Neural cell (in vitro differentiated cells): ENCODE data around the gene RERE.

ENCODE experiments used
- CTCF ChIP-seq: fragments of 450-650 bp; IDR thresholded peaks from 2 replicates; pipeline ENCODE4 v1.5.1; 2014; ENCODE audit warnings: antibody characterized with exemption, mild to moderate bottlenecking, moderate library complexity; ENCODE audit not compliant: poor library complexity, severe bottlenecking
- MXI1 ChIP-seq: fragments of 450-650 bp; conservative IDR thresholded peaks from 2 replicates; pipeline ENCODE4 v1.6.1; 2014; ENCODE audit warnings: antibody characterized with exemption, mild to moderate bottlenecking; ENCODE audit not compliant: poor library complexity, severe bottlenecking
- POLR2AphosphoS5 ChIP-seq: IDR thresholded peaks from 2 replicates; pipeline ENCODE4 v1.6.1; 2012
- RAD21 ChIP-seq: fragments of 450-650 bp; conservative IDR thresholded peaks from 2 replicates; pipeline ENCODE4 v1.6.1; 2014; ENCODE audit warnings: antibody characterized with exemption, mild to moderate bottlenecking, moderate library complexity
- REST ChIP-seq: IDR thresholded peaks from 2 replicates; pipeline ENCODE4 v1.6.1; 2012; ENCODE audit warnings: borderline replicate concordance
- SMC3 ChIP-seq: fragments of 450-650 bp; conservative IDR thresholded peaks from 2 replicates; pipeline ENCODE4 v1.6.1; 2014; ENCODE audit warnings: antibody characterized with exemption, mild to moderate bottlenecking, moderate library complexity; ENCODE audit not compliant: poor library complexity

- TF ChIP-seq CTCF: no peak
- no peak for TF ChIP-seq RAD21
- TF ChIP-seq POLR2AphosphoS5: no peak
- no peak for TF ChIP-seq SMC3
- TF ChIP-seq MXI1: no peak
- TF ChIP-seq REST: no peak
Measured at GRCh38 chr1:8365661-8366362, 451.6 kb downstream of the RERE start.
